BJ (cell line): ENCODE measurements around the gene GSTM3. TPM values are rescaled to one million over a fixed set of nuclear protein-coding genes. Genes with fewer than 3 reads are reported as not detected.
"Not testable (repeated sequence)": the region's sequence is repeated elsewhere in the genome, so short reads cannot be mapped to it uniquely, and the experiment has no call there.

Experiments
- CTCF ChIA-PET: fragments of 350-600 bp; formaldehyde crosslinking; extraction: SDS; loops from one replicate; lab custom pipeline; 2021; ENCODE audit warnings: antibody characterized with exemption, inconsistent platforms; lab: Yijun Ruan, JAX
- POLR2A ChIA-PET: fragments of 300-600 bp; sonication (Branson Sonifier 250); formaldehyde crosslinking; extraction: SDS; loops from one replicate; lab custom pipeline; 2021; ENCODE audit warnings: antibody characterized with exemption; lab: Charles Lee
- DNase-seq: peaks from one replicate; pipeline ENCODE4 v3.0.0-alpha.2; 2011; ENCODE audit warnings: low read depth
- H3K27me3 ChIP-seq: 2 replicates; pipeline ENCODE4 v1.6.0; 2011; ENCODE audit warnings: low read length; ENCODE audit not compliant: control insufficient read depth, insufficient read depth
- H3K36me3 ChIP-seq: 2 replicates; pipeline ENCODE4 v1.5.1; 2011; ENCODE audit warnings: low read length; ENCODE audit not compliant: control insufficient read depth, insufficient read depth
- H3K4me3 ChIP-seq: 2 replicates; pipeline ENCODE4 v1.5.1; 2011; ENCODE audit warnings: low read depth, mild to moderate bottlenecking, control low read depth, low read length
- polyA plus RNA-seq: library from polyadenylated mRNA; depleted of rRNA; stranded (reverse); fragments of >200 nt; gene quantifications from 2 replicates; pipeline ENCODE4 v1.2.3, GENCODE V29; 2011
- TF ChIP-seq, protein P1 (sequence below): IDR thresholded peaks from 2 replicates; pipeline ENCODE4 v1.5.1; 2011; ENCODE audit warnings: low read depth, mild to moderate bottlenecking, control low read depth, inconsistent platforms, low read length, moderate library complexity; ENCODE audit not compliant: insufficient read depth

GSTM3 gene
- polyA plus RNA-seq, 1 experiment: 113 TPM

DNA sequence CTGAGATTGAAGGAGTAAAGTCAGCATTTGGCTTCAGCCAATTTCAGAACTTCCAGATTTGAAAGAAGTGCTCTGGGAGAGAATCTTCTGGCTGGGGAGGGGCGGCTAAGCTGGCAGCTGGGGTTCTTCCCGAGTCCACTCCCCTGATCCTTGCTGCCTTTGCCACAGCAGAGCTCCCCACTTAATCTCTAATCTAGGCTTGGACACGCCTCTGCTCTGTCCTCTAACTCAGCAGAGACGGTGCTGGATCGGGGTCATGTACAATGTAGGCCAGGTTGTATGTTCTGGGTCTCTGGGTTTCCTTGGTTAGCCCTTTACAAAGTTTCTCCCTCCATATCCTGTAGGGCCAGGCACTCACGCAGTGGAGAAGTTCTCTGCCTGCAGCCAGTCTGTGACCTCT, 10.1 kb upstream of the GSTM3 start:
- no peak for DNase-seq
- H3K36me3 ChIP-seq: no peaks in the 10 kb centered on the region
- POLR2A ChIA-PET: no interaction called here
- TF ChIP-seq, protein P1, sequence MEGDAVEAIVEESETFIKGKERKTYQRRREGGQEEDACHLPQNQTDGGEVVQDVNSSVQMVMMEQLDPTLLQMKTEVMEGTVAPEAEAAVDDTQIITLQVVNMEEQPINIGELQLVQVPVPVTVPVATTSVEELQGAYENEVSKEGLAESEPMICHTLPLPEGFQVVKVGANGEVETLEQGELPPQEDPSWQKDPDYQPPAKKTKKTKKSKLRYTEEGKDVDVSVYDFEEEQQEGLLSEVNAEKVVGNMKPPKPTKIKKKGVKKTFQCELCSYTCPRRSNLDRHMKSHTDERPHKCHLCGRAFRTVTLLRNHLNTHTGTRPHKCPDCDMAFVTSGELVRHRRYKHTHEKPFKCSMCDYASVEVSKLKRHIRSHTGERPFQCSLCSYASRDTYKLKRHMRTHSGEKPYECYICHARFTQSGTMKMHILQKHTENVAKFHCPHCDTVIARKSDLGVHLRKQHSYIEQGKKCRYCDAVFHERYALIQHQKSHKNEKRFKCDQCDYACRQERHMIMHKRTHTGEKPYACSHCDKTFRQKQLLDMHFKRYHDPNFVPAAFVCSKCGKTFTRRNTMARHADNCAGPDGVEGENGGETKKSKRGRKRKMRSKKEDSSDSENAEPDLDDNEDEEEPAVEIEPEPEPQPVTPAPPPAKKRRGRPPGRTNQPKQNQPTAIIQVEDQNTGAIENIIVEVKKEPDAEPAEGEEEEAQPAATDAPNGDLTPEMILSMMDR: no peak
- CTCF ChIA-PET: interaction anchor here (1.1 to 2.5 kb wide), 3 partner anchors 11 to 24 kb away, joined by 3 to 7 read pairs (median 5); partner anchors contain the start of gene GSTM3
- H3K4me3 ChIP-seq: no peak overlapping the region
- H3K27me3 ChIP-seq: peaks cover 4% of the 10 kb centered on the region; the same call in 1 of the 2 replicates

DNA sequence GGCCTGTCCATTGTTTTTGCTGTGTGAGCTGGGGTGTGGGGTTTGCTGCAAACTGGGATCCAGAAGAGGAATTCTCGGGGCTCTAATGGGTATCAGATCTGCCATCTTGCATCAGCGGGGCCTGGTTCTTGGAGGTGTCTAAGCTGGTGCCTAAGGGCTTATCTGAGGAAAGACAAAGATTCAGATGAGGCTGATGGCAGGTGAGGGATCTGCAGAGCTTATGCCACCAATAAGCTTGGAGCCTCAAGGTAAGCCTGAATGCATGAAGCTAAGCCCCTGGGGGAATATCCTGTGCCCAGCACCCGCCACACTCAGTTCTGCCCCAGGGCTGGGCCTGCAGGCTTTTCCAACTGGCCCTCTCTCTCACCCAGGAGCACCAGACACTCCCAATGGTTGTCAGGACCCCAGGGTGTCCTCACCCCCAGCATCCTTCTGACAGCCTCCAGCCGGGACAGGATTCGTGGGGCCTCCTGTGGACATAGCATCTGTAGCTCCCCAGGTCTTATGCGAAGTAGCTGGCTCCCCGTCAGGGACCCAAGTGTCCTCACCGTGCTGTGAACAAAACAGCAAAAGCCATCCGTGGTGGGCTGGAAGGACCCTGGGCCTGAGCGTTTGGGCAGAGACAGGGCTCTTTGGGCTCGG, 9.5 kb upstream of the GSTM3 start:
- DNase-seq: no peak
- TF ChIP-seq, protein P1: no peak
- H3K27me3 ChIP-seq: peaks cover 4% of the 10 kb centered on the region; the same call in 1 of the 2 replicates
- CTCF ChIA-PET: interaction anchor here (1.1 to 2.5 kb wide), 4 partner anchors 10 to 110 kb away, joined by 3 to 8 read pairs (median 6); partner anchors contain the start of gene GSTM3
- H3K4me3 ChIP-seq: no peak overlapping the region
- POLR2A ChIA-PET: no interaction called here
- H3K36me3 ChIP-seq: no peaks in the 10 kb centered on the region

DNA sequence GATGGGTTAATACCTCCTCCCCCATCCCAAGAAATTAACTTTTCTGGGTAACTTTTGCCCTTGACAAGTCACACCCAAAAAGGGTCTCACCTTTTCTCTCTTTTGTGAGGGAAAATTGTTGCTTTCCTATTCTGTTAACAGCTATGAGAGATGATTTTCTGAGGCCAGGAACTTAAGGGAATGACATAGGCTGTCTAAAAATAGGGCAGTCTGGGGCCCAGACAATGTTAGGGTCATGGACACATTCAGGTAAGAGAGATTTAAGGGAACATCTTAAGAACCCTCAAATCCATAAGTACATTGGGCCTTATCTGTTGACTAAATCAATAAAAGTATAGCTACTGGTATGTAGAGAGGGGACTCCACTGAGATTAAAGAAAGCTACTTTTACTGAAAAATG, 8.4 kb upstream of the GSTM3 start:
- POLR2A ChIA-PET: no interaction called here

DNA sequence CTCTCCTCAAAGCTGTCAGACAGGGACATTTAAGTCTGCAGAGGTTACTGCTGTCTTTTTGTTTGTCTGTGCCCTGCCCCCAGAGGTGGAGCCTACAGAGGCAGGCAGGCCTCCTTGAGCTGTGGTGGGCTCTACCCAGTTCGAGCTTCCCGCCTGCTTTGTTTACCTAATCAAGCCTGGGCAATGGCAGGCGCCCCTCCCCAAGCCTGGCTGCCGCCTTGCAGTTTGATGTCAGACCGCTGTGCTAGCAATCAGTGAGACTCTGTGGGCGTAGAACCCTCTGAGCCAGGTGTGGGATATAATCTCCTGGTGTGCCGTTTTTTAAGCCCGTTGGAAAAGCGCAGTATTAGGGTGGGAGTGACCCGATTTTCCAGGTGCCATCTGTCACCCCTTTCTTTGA, 7.5 kb upstream of the GSTM3 start:
- DNase-seq, H3K27me3 ChIP-seq, H3K4me3 ChIP-seq, H3K36me3 ChIP-seq, POLR2A ChIA-PET: not testable (repeated sequence)
- CTCF ChIA-PET: interaction anchor here (0.7 to 1.4 kb wide), 2 partner anchors 9 to 21 kb away, joined by 3 read pairs; no protein-coding TSS in a partner anchor

More for the DNA sequence above, 8.4 kb upstream of the GSTM3 start:
- Histone ChIP-seq H3K27me3 (peaks cover 4% of the 10 kb centered on the region; the same call in 1 of the 2 replicates), H3K36me3 (no peaks in the 10 kb centered on the region), H3K4me3 (no peak overlapping the region)
- TF ChIP-seq, protein P1: no peak
- no peak for DNase-seq
- CTCF ChIA-PET: interaction anchor here (0.7 to 2.5 kb wide), 6 partner anchors 8 to 111 kb away, joined by 3 to 8 read pairs (median 4); partner anchors contain the start of gene GSTM3

DNA sequence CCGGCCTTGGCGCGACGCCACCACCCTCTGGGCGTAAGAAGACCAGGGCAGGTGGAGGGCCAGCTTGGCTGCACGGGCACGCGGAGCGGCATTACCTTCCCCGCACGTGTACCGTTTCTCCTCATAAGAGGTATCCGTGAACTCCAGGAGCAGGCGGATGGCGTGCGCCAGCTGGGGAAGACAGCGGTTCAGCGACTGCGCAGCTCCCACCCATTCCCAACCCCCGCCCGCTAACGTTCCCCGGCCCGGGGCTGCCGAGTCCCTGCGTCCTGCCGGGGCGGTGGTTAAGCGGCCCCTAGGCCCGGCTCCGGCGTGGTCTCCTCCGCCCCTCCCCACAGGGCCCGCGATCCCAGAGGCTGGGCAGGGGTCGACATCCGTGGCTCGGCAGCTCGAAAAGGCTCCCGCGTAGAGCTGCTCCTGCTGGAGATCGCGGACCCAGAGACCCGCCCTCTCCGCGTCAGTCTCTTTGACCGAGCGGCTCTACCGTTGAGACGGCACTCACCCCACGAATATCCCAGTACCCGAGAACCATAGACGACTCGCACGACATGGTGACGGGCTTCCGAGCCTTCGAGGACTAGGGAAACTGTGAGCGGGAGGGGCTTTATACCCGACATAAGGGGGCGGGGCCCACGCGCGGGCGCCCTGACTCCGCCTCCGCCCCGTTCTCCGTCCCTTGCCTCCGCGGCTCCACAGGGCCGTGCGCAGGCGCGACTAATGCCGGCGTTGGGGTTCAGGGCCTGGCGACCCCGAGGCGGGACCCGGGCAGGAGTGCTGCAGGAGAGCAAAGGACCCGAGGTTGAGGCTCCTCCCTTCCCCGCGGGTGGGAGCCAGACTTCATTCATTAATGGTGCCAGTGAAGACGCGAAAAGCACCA, 862 bp downstream of the GSTM3 start:
- Histone ChIP-seq H3K4me3 (peak overlapping the region; percentile 84), H3K27me3 (peaks cover 4% of the 10 kb centered on the region), H3K36me3 (peaks cover 2% of the 10 kb centered on the region; the same call in 1 of the 2 replicates)
- no peak for DNase-seq
- POLR2A ChIA-PET: interaction anchor here (0.5 to 0.6 kb wide), 2 partner anchors 85 to 145 kb away, joined by 4 to 5 read pairs; no protein-coding TSS in a partner anchor
- TF ChIP-seq, protein P1: no peak
- CTCF ChIA-PET: interaction anchor here (0.7 to 2.0 kb wide), 2 partner anchors 10 to 91 kb away, joined by 3 to 7 read pairs; no protein-coding TSS in a partner anchor
